Neural progenitor cell (in vitro differentiated cells): Measurements from ENCODE around the gene RRH. TPM values are rescaled to one million over a fixed set of nuclear protein-coding genes. Genes with fewer than 3 reads are reported as not detected.
"Not testable (repeated sequence)": the region's sequence is repeated elsewhere in the genome, so short reads cannot be mapped to it uniquely, and the experiment has no call there.

ENCODE experiments used
- DNase-seq: peaks from one replicate; pipeline ENCODE4 v3.0.0-alpha.2; 2016; ENCODE audit warnings: low spot score
- H2AFZ ChIP-seq: fragments of 200-600 bp; sonication (generic); replicated peaks from 2 replicates; pipeline ENCODE4 v1.6.1; 2016; ENCODE audit warnings: antibody characterized with exemption
- H3F3A ChIP-seq: fragments of 200-600 bp; sonication (generic); 2 replicates; pipeline ENCODE4 v1.6.1; 2016; ENCODE audit warnings: antibody characterized with exemption, low read depth
- H3K27ac ChIP-seq: fragments of 200-600 bp; sonication (generic); 2 replicates; pipeline ENCODE4 v1.5.1; 2016; ENCODE audit warnings: mild to moderate bottlenecking
- H3K27me3 ChIP-seq: fragments of 200-600 bp; sonication (generic); 2 replicates; pipeline ENCODE4 v1.6.1; 2016; ENCODE audit warnings: mild to moderate bottlenecking, moderate library complexity
- H3K36me3 ChIP-seq: fragments of 200-600 bp; sonication (generic); 2 replicates; pipeline ENCODE4 v1.5.1; 2016
- H3K4me1 ChIP-seq: fragments of 200-600 bp; sonication (generic); 2 replicates; pipeline ENCODE4 v1.6.1; 2016; ENCODE audit warnings: mixed run types
- H3K4me2 ChIP-seq: fragments of 200-600 bp; sonication (generic); 2 replicates; pipeline ENCODE4 v1.6.1; 2016
- H3K4me3 ChIP-seq: fragments of 200-600 bp; sonication (generic); 2 replicates; pipeline ENCODE4 v1.5.1; 2016
- H3K79me2 ChIP-seq: fragments of 200-600 bp; sonication (generic); 2 replicates; pipeline ENCODE4 v1.6.1; 2016; ENCODE audit warnings: low read depth
- H3K9ac ChIP-seq: fragments of 200-600 bp; sonication (generic); 2 replicates; pipeline ENCODE4 v1.6.1; 2016
- H3K9me3 ChIP-seq: fragments of 200-600 bp; sonication (generic); 2 replicates; pipeline ENCODE4 v1.5.1; 2016; ENCODE audit warnings: low read depth
- H4K20me1 ChIP-seq: fragments of 200-600 bp; sonication (generic); 2 replicates; pipeline ENCODE4 v1.6.1; 2016; ENCODE audit warnings: low read depth
- H3K27ac Mint-ChIP-seq: 3 replicates; pipeline ENCODE4 v1.8.0; 2021; ENCODE audit warnings: mixed read lengths
- H3K27me3 Mint-ChIP-seq: 2 replicates; pipeline ENCODE4 v1.8.0; 2022; ENCODE audit warnings: low read depth, mild to moderate bottlenecking, inconsistent platforms, moderate library complexity, mixed read lengths; ENCODE audit not compliant: insufficient read depth
- H3K36me3 Mint-ChIP-seq: 3 replicates; pipeline ENCODE4 v1.8.0; 2021; ENCODE audit warnings: mixed read lengths
- H3K4me1 Mint-ChIP-seq: 3 replicates; pipeline ENCODE4 v1.8.0; 2021; ENCODE audit warnings: mixed read lengths
- H3K4me3 Mint-ChIP-seq: 3 replicates; pipeline ENCODE4 v1.8.0; 2021; ENCODE audit warnings: mild to moderate bottlenecking, moderate library complexity, mixed read lengths
- H3K9me3 Mint-ChIP-seq: 3 replicates; pipeline ENCODE4 v1.8.0; 2020; ENCODE audit warnings: mixed read lengths
- CTCF ChIP-seq: fragments of 200-600 bp; sonication (generic); IDR thresholded peaks from 2 replicates; pipeline ENCODE4 v1.5.1; 2017; ENCODE audit warnings: antibody characterized with exemption, mild to moderate bottlenecking
- EZH2 ChIP-seq: fragments of 200-600 bp; sonication (generic); IDR thresholded peaks from 2 replicates; pipeline ENCODE4 v1.6.1; 2017; ENCODE audit warnings: antibody characterized with exemption, mild to moderate bottlenecking, moderate library complexity
- EZH2phosphoT487 ChIP-seq: fragments of 200-600 bp; sonication (generic); IDR thresholded peaks from 2 replicates; pipeline ENCODE4 v1.6.1; 2017; ENCODE audit warnings: antibody characterized with exemption
- total RNA-seq: library from RNA; depleted of rRNA; stranded (reverse); fragments of >200 nt; gene quantifications from 2 replicates; pipeline ENCODE4 v1.2.3, GENCODE V29; 2015; ENCODE audit warnings: low replicate concordance

Gene RRH
- total RNA-seq, 1 donor from 2014 or later, result not detected

GRCh38 chr4:109873791-109874514 is 46.2 kb downstream of the RRH start:
- H3K4me3 ChIP-seq, result no peak overlapping the region
- no peak for DNase-seq
- no peak overlapping the region for H3K27ac Mint-ChIP-seq
- peaks cover 8% of the 10 kb centered on the region for H3K9me3 Mint-ChIP-seq
- H3K27me3 ChIP-seq, result no peaks in the 10 kb centered on the region
- H3K4me3 Mint-ChIP-seq, result no peak overlapping the region
- H3K4me2 ChIP-seq, result no peak overlapping the region
- H3K36me3 ChIP-seq, result no peaks in the 10 kb centered on the region
- no peak overlapping the region for H3K9ac ChIP-seq
- H3K27me3 Mint-ChIP-seq, result peaks cover 3% of the 10 kb centered on the region
- H3K27ac ChIP-seq, result no peak overlapping the region
- no peaks in the 10 kb centered on the region for H3K4me1 Mint-ChIP-seq
- no peaks in the 10 kb centered on the region for H3F3A ChIP-seq
- no peak for TF ChIP-seq EZH2
- no peak overlapping the region for H2AFZ ChIP-seq
- no peaks in the 10 kb centered on the region for H4K20me1 ChIP-seq
- H3K36me3 Mint-ChIP-seq, result no peaks in the 10 kb centered on the region
- no peaks in the 10 kb centered on the region for H3K4me1 ChIP-seq
- H3K79me2 ChIP-seq, result no peaks in the 10 kb centered on the region
- H3K9me3 ChIP-seq, result no peaks in the 10 kb centered on the region

GRCh38 chr4:109875106-109875505 is 47.3 kb downstream of the RRH start:
- Histone ChIP-seq H3K9ac (no peak overlapping the region), H3K27me3 (no peaks in the 10 kb centered on the region), H3F3A (no peaks in the 10 kb centered on the region), H3K79me2 (no peaks in the 10 kb centered on the region), H3K9me3 (no peaks in the 10 kb centered on the region), H3K4me1 (no peaks in the 10 kb centered on the region), H3K36me3 (no peaks in the 10 kb centered on the region), H3K27ac (no peak overlapping the region), H4K20me1 (no peaks in the 10 kb centered on the region), H3K4me2 (no peak overlapping the region), H2AFZ (no peak overlapping the region), H3K4me3 (no peak overlapping the region)
- Mint-ChIP-seq H3K9me3 (peaks cover 8% of the 10 kb centered on the region), H3K27ac (no peak overlapping the region), H3K4me1 (no peaks in the 10 kb centered on the region), H3K27me3 (peaks cover 3% of the 10 kb centered on the region), H3K4me3 (no peak overlapping the region), H3K36me3 (no peaks in the 10 kb centered on the region)
- TF ChIP-seq EZH2, result no peak
- no peak for DNase-seq

- not testable (repeated sequence) for H3K27me3 Mint-ChIP-seq, H3K9me3 Mint-ChIP-seq, H3K4me2 ChIP-seq, H3K4me3 Mint-ChIP-seq, H3K27ac Mint-ChIP-seq, H3K79me2 ChIP-seq, H3K4me1 ChIP-seq, H2AFZ ChIP-seq, H3K36me3 ChIP-seq, DNase-seq, H3K27ac ChIP-seq, H3F3A ChIP-seq, H3K9ac ChIP-seq, H3K27me3 ChIP-seq, H4K20me1 ChIP-seq, H3K4me3 ChIP-seq, H3K4me1 Mint-ChIP-seq, H3K9me3 ChIP-seq, H3K36me3 Mint-ChIP-seq
Observed at GRCh38 chr4:109875553-109875952, 47.8 kb downstream of the RRH start.

- Histone ChIP-seq H4K20me1 (no peaks in the 10 kb centered on the region), H3K4me3 (no peak overlapping the region), H3K36me3 (no peaks in the 10 kb centered on the region), H3K4me1 (no peaks in the 10 kb centered on the region), H3K79me2 (no peaks in the 10 kb centered on the region), H3K9me3 (no peaks in the 10 kb centered on the region), H3K9ac (no peak overlapping the region), H3F3A (no peaks in the 10 kb centered on the region), H2AFZ (no peak overlapping the region), H3K27ac (no peak overlapping the region), H3K27me3 (no peaks in the 10 kb centered on the region), H3K4me2 (no peak overlapping the region)
- Mint-ChIP-seq H3K9me3 (peaks cover 8% of the 10 kb centered on the region), H3K4me1 (no peaks in the 10 kb centered on the region), H3K36me3 (no peaks in the 10 kb centered on the region), H3K27me3 (peaks cover 5% of the 10 kb centered on the region), H3K27ac (no peak overlapping the region), H3K4me3 (no peak overlapping the region)
- no peak for DNase-seq
- no peak for TF ChIP-seq CTCF
Observed at GRCh38 chr4:109876634-109877265, 49.0 kb downstream of the RRH start.

- H2AFZ ChIP-seq, result no peak overlapping the region
- no peaks in the 10 kb centered on the region for H3K27me3 ChIP-seq
- H3K27ac ChIP-seq, result no peak overlapping the region
- no peak overlapping the region for H3K4me3 Mint-ChIP-seq
- H3K9me3 Mint-ChIP-seq, result peaks cover 8% of the 10 kb centered on the region
- no peaks in the 10 kb centered on the region for H3K36me3 ChIP-seq
- H3K9me3 ChIP-seq, result no peaks in the 10 kb centered on the region
- H3K36me3 Mint-ChIP-seq, result no peaks in the 10 kb centered on the region
- TF ChIP-seq EZH2phosphoT487 (no peak), CTCF (no peak), EZH2 (no peak)
- H3K27ac Mint-ChIP-seq, result no peak overlapping the region
- no peaks in the 10 kb centered on the region for H3K79me2 ChIP-seq
- H3K4me1 Mint-ChIP-seq, result no peaks in the 10 kb centered on the region
- H3K27me3 Mint-ChIP-seq, result peaks cover 2% of the 10 kb centered on the region
- H4K20me1 ChIP-seq, result no peaks in the 10 kb centered on the region
- H3K4me2 ChIP-seq, result no peak overlapping the region
- DNase-seq, result no peak
- H3K4me3 ChIP-seq, result no peak overlapping the region
- H3F3A ChIP-seq, result no peaks in the 10 kb centered on the region
- H3K9ac ChIP-seq, result no peak overlapping the region
- H3K4me1 ChIP-seq, result no peaks in the 10 kb centered on the region
Observed at GRCh38 chr4:109877400-109877799, 49.6 kb downstream of the RRH start.
